Endothelial cell (in vitro differentiated cells): ENCODE results near the gene GUCA2B. TPM values are rescaled to one million over a fixed set of nuclear protein-coding genes. Genes with fewer than 3 reads are reported as not detected.

Experiments used
- DNase-seq: peaks from one replicate; pipeline ENCODE4 v3.0.0; 2021; ENCODE audit warnings: low spot score
- H3K27ac Mint-ChIP-seq: one replicate; pipeline ENCODE4 v1.8.0; 2021; ENCODE audit warnings: mixed read lengths, inconsistent platforms; ENCODE audit not compliant: unreplicated experiment
- H3K27me3 Mint-ChIP-seq: one replicate; pipeline ENCODE4 v1.8.0; 2021; ENCODE audit warnings: mild to moderate bottlenecking, moderate library complexity, mixed read lengths, inconsistent platforms; ENCODE audit not compliant: unreplicated experiment
- H3K36me3 Mint-ChIP-seq: one replicate; pipeline ENCODE4 v1.8.0; 2021; ENCODE audit warnings: mild to moderate bottlenecking, low read depth, mixed read lengths, inconsistent platforms; ENCODE audit not compliant: unreplicated experiment
- H3K4me1 Mint-ChIP-seq: one replicate; pipeline ENCODE4 v1.8.0; 2021; ENCODE audit warnings: mild to moderate bottlenecking, mixed read lengths, inconsistent platforms; ENCODE audit not compliant: unreplicated experiment
- H3K4me3 Mint-ChIP-seq: one replicate; pipeline ENCODE4 v1.8.0; 2021; ENCODE audit warnings: mild to moderate bottlenecking, mixed read lengths, inconsistent platforms; ENCODE audit not compliant: unreplicated experiment
- H3K9me3 Mint-ChIP-seq: one replicate; pipeline ENCODE4 v1.8.0; 2021; ENCODE audit warnings: mixed read lengths, inconsistent platforms; ENCODE audit not compliant: unreplicated experiment
- total RNA-seq: library from RNA; stranded (reverse); fragmentation: NEBNext Ultra II Directional; extraction: Animal tissue kit (Norgen Biotek cat#: 25700); gene quantifications from one replicate; pipeline ENCODE4 v1.2.1, GENCODE V29; 2021; ENCODE audit not compliant: unreplicated experiment
- TF ChIP-seq, protein P1 (sequence below): fragments of 200-600 bp; sonication (generic); IDR thresholded peaks from one replicate; pipeline ENCODE4 v1.5.0; 2021; ENCODE audit warnings: antibody characterized with exemption; ENCODE audit not compliant: unreplicated experiment

Gene GUCA2B
- total RNA-seq, 1 donor from 2014 or later = not detected

GRCh38 chr1:42181687-42182086 is 28.5 kb downstream of the GUCA2B start:
- peak overlapping the region; percentile 38 for H3K27ac Mint-ChIP-seq
- H3K9me3 Mint-ChIP-seq = no peaks in the 10 kb centered on the region
- peaks cover 3% of the 10 kb centered on the region for H3K27me3 Mint-ChIP-seq
- DNase-seq = no peak
- TF ChIP-seq, protein P1, sequence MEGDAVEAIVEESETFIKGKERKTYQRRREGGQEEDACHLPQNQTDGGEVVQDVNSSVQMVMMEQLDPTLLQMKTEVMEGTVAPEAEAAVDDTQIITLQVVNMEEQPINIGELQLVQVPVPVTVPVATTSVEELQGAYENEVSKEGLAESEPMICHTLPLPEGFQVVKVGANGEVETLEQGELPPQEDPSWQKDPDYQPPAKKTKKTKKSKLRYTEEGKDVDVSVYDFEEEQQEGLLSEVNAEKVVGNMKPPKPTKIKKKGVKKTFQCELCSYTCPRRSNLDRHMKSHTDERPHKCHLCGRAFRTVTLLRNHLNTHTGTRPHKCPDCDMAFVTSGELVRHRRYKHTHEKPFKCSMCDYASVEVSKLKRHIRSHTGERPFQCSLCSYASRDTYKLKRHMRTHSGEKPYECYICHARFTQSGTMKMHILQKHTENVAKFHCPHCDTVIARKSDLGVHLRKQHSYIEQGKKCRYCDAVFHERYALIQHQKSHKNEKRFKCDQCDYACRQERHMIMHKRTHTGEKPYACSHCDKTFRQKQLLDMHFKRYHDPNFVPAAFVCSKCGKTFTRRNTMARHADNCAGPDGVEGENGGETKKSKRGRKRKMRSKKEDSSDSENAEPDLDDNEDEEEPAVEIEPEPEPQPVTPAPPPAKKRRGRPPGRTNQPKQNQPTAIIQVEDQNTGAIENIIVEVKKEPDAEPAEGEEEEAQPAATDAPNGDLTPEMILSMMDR = no peak
- peaks cover 36% of the 10 kb centered on the region for H3K4me1 Mint-ChIP-seq
- peak overlapping the region; percentile 17 for H3K4me3 Mint-ChIP-seq
- H3K36me3 Mint-ChIP-seq = peaks cover 33% of the 10 kb centered on the region

DNA sequence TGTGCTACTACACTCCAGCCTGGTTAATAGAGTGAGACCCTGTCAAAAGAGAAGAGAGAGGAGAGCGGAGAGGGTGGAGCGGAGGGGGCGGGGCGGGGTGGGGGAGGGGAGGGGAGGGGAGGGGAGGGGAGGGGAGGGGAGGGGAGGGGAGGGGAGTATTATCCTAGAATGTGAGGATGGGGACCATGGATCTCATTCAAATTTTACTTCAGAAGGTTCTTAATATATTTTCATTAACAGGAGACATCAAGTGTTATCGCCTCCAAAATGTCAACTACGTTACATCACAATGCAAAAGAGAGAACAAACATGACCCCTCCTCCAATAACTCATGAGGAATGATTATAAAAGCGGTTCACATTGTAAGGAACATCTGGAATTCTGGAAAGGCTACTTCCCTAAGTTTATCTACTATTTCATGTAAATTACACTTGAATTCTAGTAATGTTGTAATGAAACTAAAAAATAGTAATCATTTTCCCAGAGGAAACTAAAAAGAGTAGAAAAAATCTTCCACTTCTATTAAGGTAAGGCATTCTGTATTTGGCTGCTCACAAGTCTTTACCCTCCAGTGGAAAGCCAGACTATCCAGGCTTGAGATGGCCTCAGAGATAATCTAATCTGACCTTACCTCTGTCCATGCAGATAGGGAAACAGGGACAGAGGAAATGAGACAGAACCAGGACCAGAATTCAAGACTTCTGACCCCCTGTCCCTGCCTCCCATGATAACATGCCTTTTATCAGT is 30.2 kb downstream of the GUCA2B start:
- DNase-seq = no peak
- Mint-ChIP-seq H3K27ac (no peak overlapping the region), H3K27me3 (peaks cover 3% of the 10 kb centered on the region), H3K4me3 (no peak overlapping the region), H3K9me3 (no peaks in the 10 kb centered on the region), H3K4me1 (peaks cover 41% of the 10 kb centered on the region), H3K36me3 (peaks cover 33% of the 10 kb centered on the region)
- TF ChIP-seq, protein P1 = no peak

DNA sequence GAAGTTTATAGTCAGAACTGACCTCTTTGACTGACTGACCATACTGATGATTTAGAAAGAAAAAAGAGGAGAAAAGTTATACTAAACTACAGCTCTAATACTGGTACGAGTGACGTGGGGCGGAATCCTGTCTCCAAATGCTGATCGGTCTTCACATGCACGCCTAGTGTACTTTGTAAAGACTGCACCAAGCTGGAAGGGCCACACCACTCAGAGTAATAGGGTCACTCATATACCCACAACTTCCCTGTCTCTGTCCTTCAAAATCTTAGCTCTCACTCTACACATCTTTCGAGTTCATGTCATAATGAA is 30.7 kb downstream of the GUCA2B start:
- DNase-seq = no peak
- Mint-ChIP-seq H3K27me3 (peaks cover 3% of the 10 kb centered on the region), H3K9me3 (no peaks in the 10 kb centered on the region), H3K27ac (no peak overlapping the region), H3K36me3 (peaks cover 33% of the 10 kb centered on the region), H3K4me3 (no peak overlapping the region), H3K4me1 (peaks cover 41% of the 10 kb centered on the region)
- TF ChIP-seq, protein P1 = no peak

GRCh38 chr1:42184616-42185015 is 31.4 kb downstream of the GUCA2B start:
- Mint-ChIP-seq H3K4me3 (peak overlapping the region; percentile 26), H3K27ac (peak overlapping the region; percentile 89), H3K9me3 (no peaks in the 10 kb centered on the region), H3K36me3 (peaks cover 33% of the 10 kb centered on the region), H3K27me3 (peaks cover 3% of the 10 kb centered on the region), H3K4me1 (peaks cover 41% of the 10 kb centered on the region)
- TF ChIP-seq, protein P1 = no peak
- no peak for DNase-seq

GRCh38 chr1:42186152-42186551 is 32.9 kb downstream of the GUCA2B start:
- Mint-ChIP-seq H3K27me3 (peaks cover 3% of the 10 kb centered on the region), H3K4me3 (peak overlapping the region; percentile 2), H3K27ac (peak overlapping the region; percentile 26), H3K9me3 (no peaks in the 10 kb centered on the region), H3K4me1 (peaks cover 40% of the 10 kb centered on the region), H3K36me3 (peaks cover 34% of the 10 kb centered on the region)
- no peak for DNase-seq
- TF ChIP-seq, protein P1 = no peak
